GM04503 (cell line): Measurements from ENCODE around the gene XPO6.

Experiments used
- DNase-seq: peaks from one replicate; pipeline ENCODE4 v3.0.0-alpha.2; 2012; ENCODE audit warnings: low read depth

XPO6 gene

GRCh38 chr16:28110074-28110473 lies 101.7 kb downstream of the XPO6 start:
- DNase-seq: no peak

GRCh38 chr16:28108590-28109247 lies 103.0 kb downstream of the XPO6 start:
- DNase-seq: no peak

GRCh38 chr16:28107232-28107631 lies 104.5 kb downstream of the XPO6 start:
- no peak for DNase-seq

DNA sequence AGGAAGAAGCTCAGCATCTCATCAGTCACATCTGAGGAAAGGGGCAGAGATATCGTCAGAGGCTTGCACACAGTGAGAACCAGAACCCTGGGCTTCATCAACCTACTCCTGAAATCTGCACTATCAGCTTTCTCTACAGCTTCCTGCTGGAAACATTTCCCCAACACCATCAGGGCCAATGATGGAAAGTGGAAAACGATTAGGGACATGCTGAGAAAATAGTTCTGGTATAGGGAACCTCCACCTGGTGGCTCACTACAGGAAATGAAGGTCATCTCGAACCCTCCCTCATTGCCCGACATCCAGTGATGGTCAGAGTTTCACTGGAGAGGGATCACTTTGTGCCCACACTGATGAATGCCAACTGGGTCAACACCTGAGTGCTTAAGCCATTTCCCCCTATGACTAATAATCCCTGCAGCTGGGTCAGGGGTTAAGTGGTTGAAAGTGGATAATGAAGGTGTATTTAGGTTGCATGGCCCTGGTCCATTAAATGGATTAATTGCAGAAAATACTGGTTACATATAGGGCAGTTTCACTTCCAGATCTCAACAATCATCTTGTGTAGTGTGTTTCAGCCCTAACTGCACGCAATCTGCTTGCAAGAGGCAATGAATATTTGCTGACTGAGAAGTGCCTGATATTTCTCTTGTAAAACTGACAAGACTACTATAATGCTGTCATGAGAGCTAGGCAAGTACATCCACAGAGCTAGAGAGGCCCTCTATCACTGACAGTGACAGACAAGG lies 105.1 kb downstream of the XPO6 start:
- DNase-seq: no peak

DNA sequence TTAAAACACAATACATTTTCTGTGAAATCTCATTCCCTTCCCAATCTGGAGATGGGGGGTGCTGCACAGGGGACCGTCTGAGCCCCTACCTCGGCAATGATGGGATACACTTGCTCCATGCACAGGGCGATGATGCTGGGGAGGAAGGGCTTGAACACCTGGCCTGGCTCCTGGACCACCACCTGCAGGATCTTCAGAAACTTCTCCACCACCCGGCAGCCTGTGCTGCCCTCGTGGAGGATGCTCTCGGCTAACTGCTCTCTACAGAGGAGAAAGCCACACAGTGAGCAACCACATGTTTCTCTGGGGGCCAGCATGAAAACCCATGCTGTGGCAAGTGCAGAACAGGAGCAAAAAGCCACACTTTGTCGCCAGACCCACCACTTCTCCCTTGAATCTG lies 105.8 kb downstream of the XPO6 start:
- DNase-seq: no peak

- DNase-seq: no peak
Observed at GRCh38 chr16:28105297-28105696, 106.5 kb downstream of the XPO6 start.

DNA sequence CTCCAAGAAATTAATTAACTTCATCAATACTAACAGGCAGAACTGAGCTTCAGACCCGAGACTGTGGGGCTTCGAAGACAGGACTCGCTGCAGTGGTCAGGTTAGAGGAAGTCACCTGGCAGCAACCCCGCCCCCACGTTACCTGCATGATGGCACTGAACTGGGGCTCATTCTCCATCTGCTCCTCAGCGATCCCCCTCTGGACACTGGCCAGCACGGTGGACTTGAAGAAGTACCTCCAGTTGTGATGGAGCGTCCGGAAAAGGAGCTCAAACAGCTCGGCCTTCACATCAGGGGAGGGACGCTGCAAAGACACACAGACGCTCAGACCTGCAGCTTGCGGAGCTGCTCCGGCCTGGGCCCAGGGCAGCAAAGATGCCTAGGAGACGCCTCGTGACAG lies 107.4 kb downstream of the XPO6 start:
- no peak for DNase-seq

DNA sequence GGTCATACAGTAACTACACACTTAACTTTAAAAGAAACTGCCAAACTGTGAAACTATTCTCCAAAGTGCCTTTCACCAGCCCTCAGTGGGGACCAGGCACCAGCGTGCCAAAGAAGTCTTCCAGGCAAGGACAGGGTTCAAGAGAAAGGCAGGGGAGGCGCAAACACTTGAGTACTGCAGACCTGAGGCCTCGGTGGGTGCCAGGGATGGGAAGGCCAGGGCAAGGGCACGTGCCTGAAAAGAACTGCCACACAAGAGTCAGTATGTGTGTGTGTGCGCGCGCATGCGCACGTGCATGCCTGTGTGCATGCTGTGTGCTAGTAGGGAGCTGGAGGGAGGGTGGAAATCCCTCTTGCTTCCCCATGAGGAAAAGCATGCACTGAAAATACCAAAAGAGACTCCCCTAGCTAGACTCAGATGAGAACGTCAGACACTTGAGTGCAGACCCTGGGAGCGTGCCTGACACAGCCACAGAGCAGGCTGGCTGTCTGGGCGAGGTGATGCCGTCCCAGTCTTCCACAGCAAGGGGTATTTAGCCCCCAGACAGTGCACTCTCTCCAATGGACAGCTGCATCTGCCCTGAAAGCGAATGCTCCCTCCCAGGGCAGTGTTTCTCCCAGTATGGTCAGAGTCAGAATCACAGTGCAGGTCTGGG lies 108.1 kb downstream of the XPO6 start:
- DNase-seq: no peak

GRCh38 chr16:28101533-28101890 lies 110.3 kb downstream of the XPO6 start:
- DNase-seq: no peak

DNA sequence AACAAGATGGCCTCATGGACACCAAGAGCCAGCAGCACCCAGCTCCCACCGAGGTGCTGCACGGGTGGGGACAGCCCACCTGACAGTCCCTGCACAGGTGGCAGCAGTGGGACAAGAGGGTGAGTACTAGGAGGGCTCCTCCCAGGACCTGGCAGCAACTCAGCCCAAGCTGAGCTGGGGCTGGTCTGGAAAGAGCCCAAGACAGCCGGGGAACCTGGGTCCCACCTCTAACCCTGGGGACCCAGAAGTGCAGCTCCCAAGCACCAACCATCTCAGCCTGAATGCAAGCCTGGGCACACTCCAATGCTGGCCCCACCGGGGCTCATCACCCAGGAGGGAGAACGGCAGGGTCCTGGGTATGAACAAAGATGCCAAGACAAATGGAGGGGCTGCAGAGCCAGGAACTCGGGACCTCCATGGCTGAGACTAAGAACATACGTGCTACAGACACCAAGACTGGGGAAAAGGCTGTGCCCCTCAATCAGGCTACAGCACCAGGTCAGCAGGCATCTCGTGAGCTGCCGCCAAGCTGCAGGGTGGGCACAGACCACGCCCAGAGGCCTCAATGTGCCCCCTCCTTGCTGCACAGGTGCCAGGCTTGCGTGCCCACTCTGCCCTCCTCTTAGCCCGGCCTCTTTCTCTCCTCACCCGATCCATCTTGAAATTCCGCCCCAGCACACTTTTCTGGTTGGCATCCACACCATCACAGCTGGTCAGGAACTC lies 110.8 kb downstream of the XPO6 start:
- no peak for DNase-seq

- DNase-seq: no peak
Observed at GRCh38 chr16:28098959-28099945, 112.5 kb downstream of the XPO6 start.

DNA sequence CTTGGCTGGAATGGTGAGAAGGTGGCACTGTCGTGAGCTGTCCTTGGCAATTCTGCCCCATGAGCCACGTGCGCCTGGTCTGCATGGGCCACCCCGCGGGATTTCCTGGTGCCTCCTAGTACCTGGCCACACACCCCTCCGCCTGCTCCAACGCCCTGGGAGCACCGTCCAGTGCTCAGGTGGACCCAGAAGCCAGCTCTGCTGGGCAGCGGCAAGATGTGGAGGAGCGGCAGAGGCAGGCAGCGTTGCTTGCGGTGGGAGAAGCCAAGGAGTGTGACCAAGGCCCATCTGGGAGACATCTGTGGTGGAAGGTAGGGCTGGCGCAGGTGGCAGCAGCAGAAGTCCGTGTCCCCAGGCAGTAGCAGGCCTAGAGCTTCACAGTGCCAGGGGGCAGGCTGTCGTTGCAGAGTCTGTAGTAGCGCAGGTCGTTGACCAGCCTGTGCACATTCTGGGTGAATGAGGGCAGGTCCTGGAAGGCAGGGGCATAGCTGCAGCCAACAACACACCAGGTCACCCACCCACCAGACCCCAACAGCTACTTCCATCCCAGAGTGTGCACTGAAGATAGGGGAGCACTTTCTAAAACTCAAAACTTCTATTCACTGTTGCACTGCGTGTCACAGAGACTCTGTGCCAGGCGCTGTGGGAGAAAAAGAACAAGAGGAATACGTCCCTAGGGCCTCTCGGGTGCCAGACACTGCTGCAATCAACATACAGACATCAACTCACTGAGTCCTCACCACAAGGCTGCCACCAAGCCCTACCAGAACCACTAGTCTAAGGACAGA lies 113.4 kb downstream of the XPO6 start:
- DNase-seq: no peak

GRCh38 chr16:28096983-28097899 lies 114.5 kb downstream of the XPO6 start:
- DNase-seq: no peak

DNA sequence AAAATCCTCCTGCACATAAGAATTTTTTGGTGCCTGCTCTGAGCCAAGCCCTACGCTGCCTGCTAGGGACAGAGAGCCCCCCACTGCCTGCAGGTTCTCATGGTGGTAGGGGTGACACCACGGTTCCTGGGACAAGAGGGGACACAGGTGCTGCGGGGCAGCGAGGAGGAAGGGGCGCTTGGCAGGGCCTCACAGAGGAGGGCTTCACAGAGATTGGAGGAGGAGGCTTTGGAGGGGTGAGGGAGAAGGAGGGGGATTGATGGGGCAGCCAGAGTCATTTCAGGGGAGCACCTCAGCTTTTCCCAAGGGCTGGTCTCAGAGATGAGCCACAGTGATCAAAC lies 118.4 kb downstream of the XPO6 start:
- DNase-seq: no peak

- DNase-seq: no peak
Observed at GRCh38 chr16:28092721-28093384, 118.9 kb downstream of the XPO6 start.

- DNase-seq: no peak
Observed at GRCh38 chr16:28091656-28092055, 120.1 kb downstream of the XPO6 start.

DNA sequence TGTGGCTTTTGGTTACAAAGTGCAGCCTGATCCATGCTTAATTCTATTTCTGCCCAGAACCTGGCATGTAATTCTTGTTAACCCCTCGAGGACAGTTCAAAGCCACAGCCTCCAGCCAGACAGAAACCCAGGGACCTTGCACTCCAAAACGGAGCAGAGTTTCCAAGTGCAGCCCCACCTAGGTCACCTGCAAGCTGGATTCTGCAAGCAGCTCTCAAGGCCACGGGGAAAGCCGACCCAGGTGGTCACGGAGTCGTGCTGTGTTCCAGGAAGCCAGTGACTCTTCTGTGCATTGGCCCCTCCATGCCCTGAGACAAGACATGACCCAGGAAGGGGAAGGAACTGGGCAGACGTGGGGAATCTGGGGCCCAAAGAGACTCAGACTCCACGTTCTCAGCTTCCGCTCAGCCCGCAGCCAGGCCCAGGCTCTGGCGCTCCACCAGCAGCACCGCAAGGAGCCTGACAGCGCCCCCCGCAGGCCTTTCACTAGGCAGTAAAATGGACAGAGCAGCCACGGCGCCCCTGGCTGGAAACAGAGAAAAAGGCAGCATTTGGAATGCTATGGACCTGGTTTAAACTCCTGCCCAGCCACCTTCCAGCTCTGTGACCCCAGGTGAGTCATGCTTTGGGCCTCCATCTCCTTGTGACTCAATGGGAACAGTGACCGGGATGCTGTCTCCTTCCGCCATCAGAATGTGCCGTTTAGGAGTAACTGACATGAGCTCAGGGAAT lies 121.0 kb downstream of the XPO6 start:
- DNase-seq: no peak

GRCh38 chr16:28089992-28090365 lies 121.8 kb downstream of the XPO6 start:
- no peak for DNase-seq
